ENCODE measurements around the gene NLRP4.

The NLRP4 gene

DNA sequence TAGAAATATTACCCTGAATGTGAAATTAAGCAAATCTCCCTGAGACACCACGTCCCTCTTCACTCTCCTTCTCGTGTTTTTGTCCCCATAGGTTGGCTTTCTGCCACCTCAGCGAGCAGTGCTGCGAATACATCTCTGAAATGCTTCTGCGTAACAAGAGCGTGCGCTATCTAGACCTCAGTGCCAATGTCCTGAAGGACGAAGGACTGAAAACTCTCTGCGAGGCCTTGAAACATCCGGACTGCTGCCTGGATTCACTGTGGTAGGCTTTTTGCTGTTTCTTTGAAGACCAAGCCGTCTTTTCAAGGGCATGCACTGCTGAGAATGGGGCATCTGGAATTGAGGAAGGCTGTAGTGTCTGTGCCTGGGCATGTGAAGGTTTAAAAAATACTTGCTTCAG lies 34.4 kb downstream of the NLRP4 start:
- H3K36me3 ChIP-seq (ENCODE audit: control insufficient read depth in 2 of 2, insufficient read depth in 2 of 2, low read length in 2 of 2) = no peaks in the 10 kb centered on the region
- H3K27ac ChIP-seq (ENCODE audit: low read length) = no peak overlapping the region
- H3K4me3 ChIP-seq (ENCODE audit: low read length in 2 of 2) = no peak overlapping the region
- no peaks in the 10 kb centered on the region for H3K4me1 ChIP-seq (ENCODE audit: control insufficient read depth, insufficient read depth, low read length)
- H3K27me3 ChIP-seq (ENCODE audit: control insufficient read depth in 1 of 2, insufficient read depth in 2 of 2, low read length in 2 of 2) = no peaks in the 10 kb centered on the region
- peaks cover 5 to 8% of the 10 kb centered on the region in 2 donors for H3K9me3 ChIP-seq (ENCODE audit: control insufficient read depth in 2 of 2, low read length in 2 of 2)
- H3K9ac ChIP-seq (ENCODE audit: low read length in 2 of 2) = no peak overlapping the region

DNA sequence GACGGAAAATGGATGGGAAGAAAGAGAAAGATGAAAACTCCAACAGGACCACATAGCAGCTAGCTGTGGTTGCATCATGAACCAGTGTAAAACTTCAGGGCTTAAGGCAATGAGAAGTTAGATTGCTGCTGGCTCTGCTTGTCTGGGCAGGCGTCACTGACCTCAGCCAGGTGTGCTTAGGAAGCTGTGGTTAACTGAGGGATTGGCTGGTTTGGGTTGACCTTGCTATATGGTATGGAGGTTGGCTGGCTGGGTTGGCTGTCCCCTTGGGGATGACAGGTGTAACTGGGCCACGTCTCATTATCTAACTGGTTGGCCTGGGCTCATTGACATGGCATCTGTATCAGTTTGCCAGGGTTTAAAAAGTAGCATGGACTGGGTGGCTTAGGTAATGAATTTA lies 40.9 kb downstream of the NLRP4 start:
- Histone ChIP-seq H3K27me3 (ENCODE audit: control insufficient read depth in 1 of 2, insufficient read depth in 2 of 2, low read length in 2 of 2) (no peaks in the 10 kb centered on the region), H3K4me1 (ENCODE audit: control insufficient read depth, insufficient read depth, low read length) (no peaks in the 10 kb centered on the region), H3K9me3 (ENCODE audit: control insufficient read depth in 2 of 2, low read length in 2 of 2) (peaks cover 6 to 8% of the 10 kb centered on the region in 2 donors), H3K9ac (ENCODE audit: low read length in 2 of 2) (no peak overlapping the region), H3K4me3 (ENCODE audit: low read length in 2 of 2) (no peak overlapping the region), H3K36me3 (ENCODE audit: control insufficient read depth in 2 of 2, insufficient read depth in 2 of 2, low read length in 2 of 2) (no peaks in the 10 kb centered on the region), H3K27ac (ENCODE audit: low read length) (no peak overlapping the region)

DNA sequence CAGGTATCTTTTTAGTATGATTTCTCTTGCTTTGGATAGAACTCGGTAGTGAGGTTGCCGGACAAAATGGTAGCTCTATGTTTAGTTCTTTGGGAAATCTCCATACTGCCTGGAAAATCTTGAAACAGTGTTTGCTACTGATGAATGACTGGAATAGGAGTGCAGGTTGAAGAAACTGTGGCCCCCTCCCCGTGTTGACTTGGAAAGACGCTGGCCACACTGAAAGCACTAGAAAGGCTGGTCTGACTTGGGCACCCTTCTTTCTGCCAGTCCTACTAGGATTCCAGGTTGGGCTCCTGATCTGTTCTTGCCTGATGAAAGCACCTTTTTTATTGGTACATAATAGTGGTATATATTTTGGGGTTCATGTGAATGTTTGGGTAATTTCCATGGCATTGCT lies 46.3 kb downstream of the NLRP4 start:
- Histone ChIP-seq H3K9ac (ENCODE audit: low read length in 2 of 2) (no peak overlapping the region), H3K4me1 (ENCODE audit: control insufficient read depth, insufficient read depth, low read length) (no peaks in the 10 kb centered on the region), H3K27me3 (ENCODE audit: control insufficient read depth in 1 of 2, insufficient read depth in 2 of 2, low read length in 2 of 2) (no peaks in the 10 kb centered on the region), H3K4me3 (ENCODE audit: low read length in 2 of 2) (no peak overlapping the region), H3K9me3 (ENCODE audit: control insufficient read depth in 2 of 2, low read length in 2 of 2) (peaks cover 3 to 6% of the 10 kb centered on the region in 2 donors), H3K36me3 (ENCODE audit: control insufficient read depth in 2 of 2, insufficient read depth in 2 of 2, low read length in 2 of 2) (no peaks in the 10 kb centered on the region), H3K27ac (ENCODE audit: low read length) (no peak overlapping the region)

DNA sequence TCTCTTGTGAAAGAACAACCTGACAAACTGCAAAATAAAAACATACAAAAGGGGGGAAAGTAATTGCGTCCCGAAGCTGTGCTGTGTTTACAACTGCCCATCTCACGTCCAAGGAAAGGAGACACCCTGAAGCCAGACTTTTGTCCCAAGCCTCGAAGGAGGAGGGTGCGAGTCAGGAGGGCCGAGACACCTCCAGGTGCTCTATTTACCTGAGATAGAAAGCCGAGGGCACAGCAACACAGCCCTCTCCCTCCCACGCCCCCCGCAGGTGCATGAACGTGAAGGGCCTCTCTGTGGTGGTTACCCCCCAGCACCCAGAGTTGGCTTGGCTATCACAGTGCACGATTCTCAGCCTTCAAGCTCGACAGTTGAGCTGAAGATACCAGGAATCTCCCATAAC lies 62.6 kb downstream of the NLRP4 start:
- no peaks in the 10 kb centered on the region for H3K4me1 ChIP-seq (ENCODE audit: control insufficient read depth, insufficient read depth, low read length)
- no peaks in the 10 kb centered on the region for H3K36me3 ChIP-seq (ENCODE audit: control insufficient read depth in 2 of 2, insufficient read depth in 2 of 2, low read length in 2 of 2)
- no peak overlapping the region for H3K9ac ChIP-seq (ENCODE audit: low read length in 2 of 2)

DNA sequence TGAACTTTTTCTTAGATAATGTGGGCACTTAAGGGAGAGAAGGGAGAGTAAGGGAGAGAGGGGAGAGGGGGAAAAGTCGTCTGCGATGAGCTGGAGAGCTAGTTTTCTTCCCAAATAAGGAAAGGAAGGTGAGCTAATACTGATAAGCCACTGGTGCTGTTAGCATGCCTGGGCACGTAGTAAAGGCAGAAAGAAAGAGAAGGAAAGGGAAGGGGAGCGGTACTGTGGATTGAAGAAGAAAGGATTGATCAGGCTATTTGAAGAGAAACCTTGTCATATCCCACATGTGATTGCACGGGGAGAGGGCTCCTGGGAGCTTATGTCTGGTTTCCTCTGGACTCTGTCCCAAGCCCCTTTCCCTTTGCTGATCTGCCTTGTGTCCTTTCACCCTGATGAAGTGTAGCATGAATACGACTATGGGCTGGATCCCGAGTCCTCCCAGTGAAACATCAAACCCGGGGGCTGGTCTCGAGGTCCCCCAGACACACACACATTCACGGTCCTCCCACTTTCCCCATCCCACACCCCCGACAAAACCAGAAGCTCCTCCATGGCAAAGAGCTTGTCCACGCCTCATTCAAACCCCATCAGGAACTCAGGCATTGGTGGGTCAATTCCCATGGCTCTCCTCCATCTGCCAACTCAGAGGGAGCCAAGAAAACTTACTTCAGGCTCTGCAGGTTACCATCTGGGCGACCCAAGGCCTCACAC lies 65.2 kb downstream of the NLRP4 start:
- H3K4me1 ChIP-seq (ENCODE audit: control insufficient read depth, insufficient read depth, low read length) = no peaks in the 10 kb centered on the region
- H3K27me3 ChIP-seq (ENCODE audit: control insufficient read depth in 1 of 2, insufficient read depth in 2 of 2, low read length in 2 of 2) = no peaks in the 10 kb centered on the region
- no peak overlapping the region for H3K4me3 ChIP-seq (ENCODE audit: low read length in 2 of 2)
- H3K9ac ChIP-seq (ENCODE audit: low read length in 2 of 2) = no peak overlapping the region
- peaks cover 2 to 7% of the 10 kb centered on the region in 2 donors for H3K9me3 ChIP-seq (ENCODE audit: control insufficient read depth in 2 of 2, low read length in 2 of 2)
- H3K27ac ChIP-seq (ENCODE audit: low read length) = no peak overlapping the region
- no peaks in the 10 kb centered on the region for H3K36me3 ChIP-seq (ENCODE audit: control insufficient read depth in 2 of 2, insufficient read depth in 2 of 2, low read length in 2 of 2)

More for the DNA sequence above, 62.6 kb downstream of the NLRP4 start:
- Histone ChIP-seq H3K27me3 (ENCODE audit: control insufficient read depth in 1 of 2, insufficient read depth in 2 of 2, low read length in 2 of 2) (no peaks in the 10 kb centered on the region), H3K9me3 (ENCODE audit: control insufficient read depth in 2 of 2, low read length in 2 of 2) (peaks cover 6 to 11% of the 10 kb centered on the region in 2 donors), H3K27ac (ENCODE audit: low read length) (no peak overlapping the region), H3K4me3 (ENCODE audit: low read length in 2 of 2) (no peak overlapping the region)

DNA sequence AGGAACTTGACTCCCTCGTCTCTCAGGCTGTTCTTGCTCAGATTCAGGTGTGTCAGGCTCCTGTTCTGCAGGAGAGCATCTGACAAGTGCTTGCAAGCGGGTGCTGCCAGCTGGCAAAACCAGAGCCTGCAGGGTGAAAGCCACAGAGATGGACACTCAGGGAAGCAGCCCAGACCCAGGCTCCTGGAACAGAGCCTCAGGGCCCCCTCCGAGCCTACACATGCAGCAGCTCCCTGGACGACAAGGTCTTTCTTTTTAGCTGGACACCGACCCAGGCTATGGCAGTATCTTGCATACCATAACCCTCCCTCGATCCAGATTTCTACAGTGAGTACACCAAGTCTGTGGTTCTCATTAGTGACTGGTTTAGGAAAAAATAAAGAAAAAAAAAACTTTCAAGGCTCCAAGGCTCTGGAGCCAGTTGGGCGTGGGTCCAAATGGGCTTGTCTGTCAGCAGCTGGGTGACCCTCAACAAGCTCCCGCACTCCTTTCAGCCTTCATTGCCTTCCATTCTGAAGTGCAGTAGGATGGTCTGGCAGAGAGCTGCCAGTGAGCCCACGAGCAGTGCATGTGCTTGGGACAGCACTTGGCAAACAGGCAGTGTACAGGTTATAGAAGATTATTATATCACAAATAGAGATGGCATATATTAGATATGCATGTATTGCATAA lies 65.9 kb downstream of the NLRP4 start:
- Histone ChIP-seq H3K9me3 (ENCODE audit: control insufficient read depth in 2 of 2, low read length in 2 of 2) (peaks cover 2 to 7% of the 10 kb centered on the region in 2 donors), H3K4me1 (ENCODE audit: control insufficient read depth, insufficient read depth, low read length) (no peaks in the 10 kb centered on the region), H3K27ac (ENCODE audit: low read length) (no peak overlapping the region), H3K4me3 (ENCODE audit: low read length in 2 of 2) (no peak overlapping the region), H3K9ac (ENCODE audit: low read length in 2 of 2) (no peak overlapping the region), H3K27me3 (ENCODE audit: control insufficient read depth in 1 of 2, insufficient read depth in 2 of 2, low read length in 2 of 2) (no peaks in the 10 kb centered on the region), H3K36me3 (ENCODE audit: control insufficient read depth in 2 of 2, insufficient read depth in 2 of 2, low read length in 2 of 2) (no peaks in the 10 kb centered on the region)

DNA sequence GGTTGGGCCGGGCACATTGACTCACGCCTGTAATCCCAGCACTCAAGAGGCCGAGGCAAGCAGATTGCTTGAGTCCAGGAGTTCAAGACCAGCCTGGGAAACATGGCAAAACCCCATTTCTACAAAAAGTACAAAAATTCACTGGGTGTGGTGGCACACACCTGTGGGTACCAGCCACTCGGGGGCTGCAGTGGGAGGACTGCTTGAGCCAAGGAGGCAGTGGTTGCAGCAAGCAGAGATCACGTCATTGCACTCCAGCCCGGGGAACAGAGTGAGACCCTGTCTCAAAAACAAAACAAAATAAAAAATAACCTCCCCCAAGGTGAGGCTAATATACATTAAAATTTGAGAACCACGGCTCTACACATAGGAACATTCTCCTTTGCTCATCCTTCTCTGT lies 70.9 kb downstream of the NLRP4 start:
- H3K27me3 ChIP-seq (ENCODE audit: control insufficient read depth in 1 of 2, insufficient read depth in 2 of 2, low read length in 2 of 2) = peaks cover 0 to 2% of the 10 kb centered on the region in 2 donors
- H3K9ac ChIP-seq (ENCODE audit: low read length in 2 of 2) = no peak overlapping the region
- peaks cover 3 to 6% of the 10 kb centered on the region in 2 donors for H3K9me3 ChIP-seq (ENCODE audit: control insufficient read depth in 2 of 2, low read length in 2 of 2)
- H3K36me3 ChIP-seq (ENCODE audit: control insufficient read depth in 2 of 2, insufficient read depth in 2 of 2, low read length in 2 of 2) = no peaks in the 10 kb centered on the region
- no peak overlapping the region for H3K4me3 ChIP-seq (ENCODE audit: low read length in 2 of 2)
- no peak overlapping the region for H3K27ac ChIP-seq (ENCODE audit: low read length)
- H3K4me1 ChIP-seq (ENCODE audit: control insufficient read depth, insufficient read depth, low read length) = no peaks in the 10 kb centered on the region

DNA sequence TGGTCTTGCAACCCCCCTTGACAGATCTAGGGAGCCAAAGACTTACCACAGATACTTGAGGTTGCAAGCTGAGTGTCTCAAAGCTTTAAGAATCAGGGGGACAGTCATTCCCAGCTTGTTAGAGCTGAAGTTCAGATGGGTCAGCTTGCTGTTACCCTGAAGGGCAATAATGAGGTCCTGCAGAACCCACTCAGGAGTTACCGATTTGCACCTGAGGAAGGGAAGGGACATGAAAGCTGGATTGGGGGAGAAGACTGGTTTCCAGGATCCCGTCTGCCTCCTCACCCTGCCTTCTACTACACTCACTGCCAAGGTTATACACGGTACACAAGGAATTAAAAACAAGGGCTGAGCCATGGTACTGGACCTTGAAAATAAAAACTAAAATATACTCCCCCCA lies 71.4 kb downstream of the NLRP4 start:
- H3K9ac ChIP-seq (ENCODE audit: low read length in 2 of 2) = no peak overlapping the region
- no peaks in the 10 kb centered on the region for H3K4me1 ChIP-seq (ENCODE audit: control insufficient read depth, insufficient read depth, low read length)
- no peaks in the 10 kb centered on the region for H3K36me3 ChIP-seq (ENCODE audit: control insufficient read depth in 2 of 2, insufficient read depth in 2 of 2, low read length in 2 of 2)
- no peak overlapping the region for H3K27ac ChIP-seq (ENCODE audit: low read length)
- peaks cover 4 to 10% of the 10 kb centered on the region in 2 donors for H3K9me3 ChIP-seq (ENCODE audit: control insufficient read depth in 2 of 2, low read length in 2 of 2)
- H3K27me3 ChIP-seq (ENCODE audit: control insufficient read depth in 1 of 2, insufficient read depth in 2 of 2, low read length in 2 of 2) = peaks cover 0 to 2% of the 10 kb centered on the region in 2 donors
- H3K4me3 ChIP-seq (ENCODE audit: low read length in 2 of 2) = no peak overlapping the region

DNA sequence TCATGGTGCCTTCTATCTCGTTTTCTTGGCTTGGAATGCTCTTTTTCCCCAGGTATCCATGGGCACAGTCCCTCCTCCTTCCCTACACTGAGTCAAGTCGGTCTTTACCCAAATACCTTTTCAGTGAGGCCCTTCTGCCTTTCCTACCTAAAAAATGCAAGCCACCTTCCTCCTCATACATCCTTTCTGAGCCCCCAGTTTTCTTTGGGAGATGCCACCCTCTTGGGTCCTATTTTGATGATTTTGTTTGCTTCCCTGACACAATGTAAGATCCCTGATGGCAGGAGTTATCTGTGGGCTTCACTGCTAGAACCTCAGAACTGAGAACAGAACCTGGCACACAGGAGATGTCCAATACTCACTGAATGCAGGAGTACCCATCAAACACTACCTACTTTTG lies 73.5 kb downstream of the NLRP4 start:
- Histone ChIP-seq H3K9ac (ENCODE audit: low read length in 2 of 2) (no peak overlapping the region), H3K9me3 (ENCODE audit: control insufficient read depth in 2 of 2, low read length in 2 of 2) (peaks cover 9 to 10% of the 10 kb centered on the region in 2 donors), H3K4me3 (ENCODE audit: low read length in 2 of 2) (no peak overlapping the region), H3K4me1 (ENCODE audit: control insufficient read depth, insufficient read depth, low read length) (no peaks in the 10 kb centered on the region), H3K27ac (ENCODE audit: low read length) (no peak overlapping the region), H3K27me3 (ENCODE audit: control insufficient read depth in 1 of 2, insufficient read depth in 2 of 2, low read length in 2 of 2) (peaks cover 0 to 2% of the 10 kb centered on the region in 2 donors), H3K36me3 (ENCODE audit: control insufficient read depth in 2 of 2, insufficient read depth in 2 of 2, low read length in 2 of 2) (no peaks in the 10 kb centered on the region)

DNA sequence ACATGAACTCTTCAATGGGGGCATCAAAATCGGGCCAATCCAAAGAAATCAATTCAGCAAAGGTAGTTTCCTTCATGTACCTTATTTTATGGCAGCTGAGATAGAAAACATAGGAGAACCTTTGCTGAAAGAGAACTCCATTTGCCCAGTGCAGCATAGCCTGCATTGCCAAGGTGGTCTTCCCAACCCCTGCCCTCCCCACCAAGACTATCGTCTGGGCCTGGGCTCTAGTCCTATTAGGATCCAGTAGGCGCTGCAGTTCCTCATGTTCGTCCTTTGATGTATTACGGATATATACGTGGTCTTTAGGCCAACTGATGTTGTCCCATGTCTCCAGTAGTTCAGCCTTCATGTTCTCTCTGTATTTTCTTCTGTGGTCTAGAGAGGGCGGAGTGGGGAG lies 76.6 kb downstream of the NLRP4 start:
- no peak overlapping the region for H3K27ac ChIP-seq (ENCODE audit: low read length)
- H3K36me3 ChIP-seq (ENCODE audit: control insufficient read depth in 2 of 2, insufficient read depth in 2 of 2, low read length in 2 of 2) = no peaks in the 10 kb centered on the region
- peaks cover 0 to 2% of the 10 kb centered on the region in 2 donors for H3K27me3 ChIP-seq (ENCODE audit: control insufficient read depth in 1 of 2, insufficient read depth in 2 of 2, low read length in 2 of 2)
- no peaks in the 10 kb centered on the region for H3K4me1 ChIP-seq (ENCODE audit: control insufficient read depth, insufficient read depth, low read length)
- H3K9me3 ChIP-seq (ENCODE audit: control insufficient read depth in 2 of 2, low read length in 2 of 2) = peaks cover 8 to 10% of the 10 kb centered on the region in 2 donors
- no peak overlapping the region for H3K9ac ChIP-seq (ENCODE audit: low read length in 2 of 2)
- H3K4me3 ChIP-seq (ENCODE audit: low read length in 2 of 2) = no peak overlapping the region
